Measurements from ENCODE around the gene FEM1A. TPM values are rescaled to one million over a fixed set of nuclear protein-coding genes. Genes with fewer than 3 reads are reported as not detected.

FEM1A gene
- polyA plus RNA-seq, 1 donor from 2014 or later = 8.7 TPM

DNA sequence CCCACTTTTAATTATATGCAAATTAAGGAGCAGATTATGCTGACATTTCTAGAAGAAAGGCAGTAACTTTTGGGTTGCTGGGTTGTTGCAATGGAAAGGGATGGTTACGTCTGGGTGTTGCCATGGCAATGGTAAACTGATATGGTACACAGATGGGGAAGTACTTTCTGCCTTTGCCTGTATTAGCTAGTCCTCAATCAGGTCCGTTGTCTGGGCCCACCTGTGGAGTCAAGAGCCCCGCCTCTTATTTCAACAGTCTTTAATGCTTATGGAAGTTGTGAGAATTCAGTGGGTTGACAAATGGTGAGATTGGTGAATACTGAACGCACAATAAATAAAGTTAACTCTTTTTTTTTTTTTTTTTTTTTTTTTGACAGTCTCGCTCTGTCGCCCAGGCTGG, 37.3 kb upstream of the FEM1A start:
- Histone ChIP-seq H3K27me3 (ENCODE audit: insufficient read depth, low read depth, low read length) (no peaks in the 10 kb centered on the region), H4K20me1 (ENCODE audit: insufficient read depth) (no peaks in the 10 kb centered on the region), H3K79me2 (replicated peaks; ENCODE audit: insufficient read depth, low read length) (no peaks in the 10 kb centered on the region), H3K4me3 (ENCODE audit: low read length) (no peak overlapping the region), H3F3A (ENCODE audit: insufficient read depth, low read length, poor library complexity, severe bottlenecking) (no peaks in the 10 kb centered on the region), H3K27ac (ENCODE audit: low read length) (no peak overlapping the region), H3K36me3 (ENCODE audit: insufficient read depth, low read length) (no peaks in the 10 kb centered on the region), H3K4me2 (ENCODE audit: low read length) (no peak overlapping the region), H3K9me2 (ENCODE audit: insufficient read depth, low read length) (no peaks in the 10 kb centered on the region), H2AFZ (ENCODE audit: low read depth, low read length) (no peak overlapping the region), H3K9me3 (ENCODE audit: low read length) (no peaks in the 10 kb centered on the region), H3K9ac (ENCODE audit: low read length) (no peak overlapping the region)
- no peak for TF ChIP-seq EZH2 (IDR thresholded peaks at IDR 0.05; ENCODE audit: borderline replicate concordance, insufficient read depth, low read length, poor library complexity, severe bottlenecking)
- TF ChIP-seq, protein P1, sequence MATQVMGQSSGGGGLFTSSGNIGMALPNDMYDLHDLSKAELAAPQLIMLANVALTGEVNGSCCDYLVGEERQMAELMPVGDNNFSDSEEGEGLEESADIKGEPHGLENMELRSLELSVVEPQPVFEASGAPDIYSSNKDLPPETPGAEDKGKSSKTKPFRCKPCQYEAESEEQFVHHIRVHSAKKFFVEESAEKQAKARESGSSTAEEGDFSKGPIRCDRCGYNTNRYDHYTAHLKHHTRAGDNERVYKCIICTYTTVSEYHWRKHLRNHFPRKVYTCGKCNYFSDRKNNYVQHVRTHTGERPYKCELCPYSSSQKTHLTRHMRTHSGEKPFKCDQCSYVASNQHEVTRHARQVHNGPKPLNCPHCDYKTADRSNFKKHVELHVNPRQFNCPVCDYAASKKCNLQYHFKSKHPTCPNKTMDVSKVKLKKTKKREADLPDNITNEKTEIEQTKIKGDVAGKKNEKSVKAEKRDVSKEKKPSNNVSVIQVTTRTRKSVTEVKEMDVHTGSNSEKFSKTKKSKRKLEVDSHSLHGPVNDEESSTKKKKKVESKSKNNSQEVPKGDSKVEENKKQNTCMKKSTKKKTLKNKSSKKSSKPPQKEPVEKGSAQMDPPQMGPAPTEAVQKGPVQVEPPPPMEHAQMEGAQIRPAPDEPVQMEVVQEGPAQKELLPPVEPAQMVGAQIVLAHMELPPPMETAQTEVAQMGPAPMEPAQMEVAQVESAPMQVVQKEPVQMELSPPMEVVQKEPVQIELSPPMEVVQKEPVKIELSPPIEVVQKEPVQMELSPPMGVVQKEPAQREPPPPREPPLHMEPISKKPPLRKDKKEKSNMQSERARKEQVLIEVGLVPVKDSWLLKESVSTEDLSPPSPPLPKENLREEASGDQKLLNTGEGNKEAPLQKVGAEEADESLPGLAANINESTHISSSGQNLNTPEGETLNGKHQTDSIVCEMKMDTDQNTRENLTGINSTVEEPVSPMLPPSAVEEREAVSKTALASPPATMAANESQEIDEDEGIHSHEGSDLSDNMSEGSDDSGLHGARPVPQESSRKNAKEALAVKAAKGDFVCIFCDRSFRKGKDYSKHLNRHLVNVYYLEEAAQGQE (IDR thresholded peaks at IDR 0.05; ENCODE audit: borderline replicate concordance) = no peak
- no peak for TF ChIP-seq SMC3 (conservative IDR thresholded peaks at IDR 0.05; ENCODE audit: poor library complexity)
- TF ChIP-seq MXI1 (conservative IDR thresholded peaks at IDR 0.05; ENCODE audit: poor library complexity, severe bottlenecking) = no peak
- TF ChIP-seq POLR2AphosphoS5 (IDR thresholded peaks at IDR 0.05) = no peak
- no peak for TF ChIP-seq TAF1 (IDR thresholded peaks at IDR 0.05; ENCODE audit: low read depth)
- no peak for TF ChIP-seq EP300 (conservative IDR thresholded peaks at IDR 0.05; ENCODE audit: poor library complexity, severe bottlenecking)

DNA sequence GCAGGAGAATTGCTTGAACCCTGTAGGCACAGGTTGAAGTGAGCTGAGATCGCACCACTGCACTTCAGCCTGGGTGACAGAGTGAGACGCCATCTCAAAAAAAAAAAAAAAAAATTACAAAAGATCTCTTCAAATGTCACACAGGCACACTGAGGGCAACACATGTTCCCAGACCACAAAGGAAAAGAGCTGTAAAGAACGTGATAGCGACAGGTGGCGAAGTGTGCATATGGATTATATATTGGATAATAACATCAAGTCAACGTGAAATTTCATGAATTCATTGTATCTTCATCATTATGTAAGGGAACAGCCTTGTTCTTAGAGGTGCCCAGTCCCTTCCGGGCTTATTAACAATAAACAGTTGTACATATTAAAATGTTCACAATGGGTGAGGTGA, 36.1 kb upstream of the FEM1A start:
- Histone ChIP-seq H3K27ac (ENCODE audit: low read length) (no peak overlapping the region), H3K27me3 (ENCODE audit: insufficient read depth, low read depth, low read length) (no peaks in the 10 kb centered on the region), H3K9me2 (ENCODE audit: insufficient read depth, low read length) (no peaks in the 10 kb centered on the region), H3K79me2 (replicated peaks; ENCODE audit: insufficient read depth, low read length) (no peaks in the 10 kb centered on the region), H3K4me2 (ENCODE audit: low read length) (no peak overlapping the region), H2AFZ (ENCODE audit: low read depth, low read length) (no peak overlapping the region), H3K9ac (ENCODE audit: low read length) (no peak overlapping the region), H3K4me3 (ENCODE audit: low read length) (no peak overlapping the region), H4K20me1 (ENCODE audit: insufficient read depth) (no peaks in the 10 kb centered on the region), H3F3A (ENCODE audit: insufficient read depth, low read length, poor library complexity, severe bottlenecking) (no peaks in the 10 kb centered on the region), H3K36me3 (ENCODE audit: insufficient read depth, low read length) (no peaks in the 10 kb centered on the region), H3K9me3 (ENCODE audit: low read length) (no peaks in the 10 kb centered on the region)
- TF ChIP-seq EZH2 (IDR thresholded peaks at IDR 0.05; ENCODE audit: borderline replicate concordance, insufficient read depth, low read length, poor library complexity, severe bottlenecking) = no peak
- no peak for TF ChIP-seq RAD21 (conservative IDR thresholded peaks at IDR 0.05)
- no peak for TF ChIP-seq SMC3 (conservative IDR thresholded peaks at IDR 0.05; ENCODE audit: poor library complexity)
- TF ChIP-seq, protein P1 (IDR thresholded peaks at IDR 0.05; ENCODE audit: borderline replicate concordance) = no peak
- TF ChIP-seq POLR2AphosphoS5 (IDR thresholded peaks at IDR 0.05) = no peak
- no peak for TF ChIP-seq MXI1 (conservative IDR thresholded peaks at IDR 0.05; ENCODE audit: poor library complexity, severe bottlenecking)
- TF ChIP-seq EP300 (conservative IDR thresholded peaks at IDR 0.05; ENCODE audit: poor library complexity, severe bottlenecking) = no peak

All from neural cell (in vitro differentiated cells).